Ishikawa (cell line): Measurements from ENCODE around the gene KCNMB1.

Experiments used
- CEBPB ChIP-seq: IDR thresholded peaks from 2 replicates; pipeline ENCODE4 v1.6.1; 2012
- CREB1 ChIP-seq: IDR thresholded peaks from 2 replicates; pipeline ENCODE4 v1.6.1; 2012; ENCODE audit warnings: low read depth
- EGR1 ChIP-seq: IDR thresholded peaks from 2 replicates; pipeline ENCODE4 v1.6.1; 2012
- EP300 ChIP-seq: IDR thresholded peaks from 2 replicates; pipeline ENCODE4 v1.6.1; 2012; ENCODE audit warnings: borderline replicate concordance
- FOXM1 ChIP-seq: IDR thresholded peaks from 2 replicates; pipeline ENCODE4 v1.6.1; 2012; ENCODE audit warnings: low read depth, borderline replicate concordance
- NFIC ChIP-seq: IDR thresholded peaks from 2 replicates; pipeline ENCODE4 v1.6.1; 2012
- RAD21 ChIP-seq: IDR thresholded peaks from 2 replicates; pipeline ENCODE4 v1.6.1; 2012; ENCODE audit warnings: low read depth
- TAF1 ChIP-seq: IDR thresholded peaks from 2 replicates; pipeline ENCODE4 v1.6.1; 2012; ENCODE audit warnings: low read depth, mild to moderate bottlenecking
- TCF12 ChIP-seq: IDR thresholded peaks from 2 replicates; pipeline ENCODE4 v1.6.1; 2012; ENCODE audit warnings: low read depth
- TEAD4 ChIP-seq: IDR thresholded peaks from 2 replicates; pipeline ENCODE4 v1.6.1; 2012
- USF1 ChIP-seq: IDR thresholded peaks from 2 replicates; pipeline ENCODE4 v1.6.1; 2012
- YY1 ChIP-seq: IDR thresholded peaks from 2 replicates; pipeline ENCODE4 v1.6.1; 2012; ENCODE audit warnings: low read depth
- ZBTB7A ChIP-seq: IDR thresholded peaks from 2 replicates; pipeline ENCODE4 v1.6.1; 2012; ENCODE audit warnings: low read depth
- TF ChIP-seq, protein P1 (sequence below): IDR thresholded peaks from 2 replicates; pipeline ENCODE4 v1.6.1; 2012
- TF ChIP-seq, protein P2 (sequence below): IDR thresholded peaks from 2 replicates; pipeline ENCODE4 v1.6.1; 2012; ENCODE audit warnings: low read depth, mild to moderate bottlenecking

Gene KCNMB1

GRCh38 chr5:170387775-170388639, 1.2 kb downstream of the KCNMB1 start:
- TF ChIP-seq, protein P1, sequence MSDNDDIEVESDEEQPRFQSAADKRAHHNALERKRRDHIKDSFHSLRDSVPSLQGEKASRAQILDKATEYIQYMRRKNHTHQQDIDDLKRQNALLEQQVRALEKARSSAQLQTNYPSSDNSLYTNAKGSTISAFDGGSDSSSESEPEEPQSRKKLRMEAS: no peak

- TF ChIP-seq EGR1 (no peak), USF1 (no peak), CEBPB (no peak), TEAD4 (no peak), NFIC (no peak), FOXM1 (no peak), TAF1 (no peak), ZBTB7A (no peak), EP300 (no peak)
These were observed 2.3 kb downstream of the KCNMB1 start for GRCh38 chr5:170386743-170387395.

DNA sequence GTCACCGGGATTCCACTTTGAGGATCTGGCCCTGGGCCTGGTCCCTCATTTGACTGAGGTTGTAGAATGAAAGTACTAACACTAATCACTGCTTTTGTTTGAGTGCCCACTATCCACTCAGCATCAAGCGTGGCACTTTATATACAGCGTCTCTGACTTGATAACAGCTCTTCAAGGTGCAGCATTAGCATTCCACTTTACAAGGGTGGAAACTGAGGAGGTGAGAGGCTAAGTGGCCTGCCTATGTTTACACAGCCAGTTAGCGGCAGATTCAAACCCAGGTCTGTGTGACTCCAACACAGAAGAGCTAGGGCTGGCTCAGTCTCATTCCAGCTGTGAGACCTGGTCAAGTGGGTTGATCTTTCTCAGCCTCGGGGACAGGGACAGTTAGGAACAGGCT, 5.9 kb downstream of the KCNMB1 start:
- TF ChIP-seq TCF12: no peak

GRCh38 chr5:170382790-170383189, 6.4 kb downstream of the KCNMB1 start:
- no peak for TF ChIP-seq TCF12
- TF ChIP-seq, protein P1: no peak
- no peak for TF ChIP-seq FOXM1
- no peak for TF ChIP-seq TAF1
- TF ChIP-seq YY1: no peak
- no peak for TF ChIP-seq USF1
- TF ChIP-seq CEBPB: no peak
- TF ChIP-seq EP300: no peak
- no peak for TF ChIP-seq CREB1
- TF ChIP-seq EGR1: no peak

GRCh38 chr5:170380361-170380951, 8.7 kb downstream of the KCNMB1 start:
- TF ChIP-seq, protein P1: no peak
- TF ChIP-seq EP300: no peak
- no peak for TF ChIP-seq CEBPB
- TF ChIP-seq, protein P2, sequence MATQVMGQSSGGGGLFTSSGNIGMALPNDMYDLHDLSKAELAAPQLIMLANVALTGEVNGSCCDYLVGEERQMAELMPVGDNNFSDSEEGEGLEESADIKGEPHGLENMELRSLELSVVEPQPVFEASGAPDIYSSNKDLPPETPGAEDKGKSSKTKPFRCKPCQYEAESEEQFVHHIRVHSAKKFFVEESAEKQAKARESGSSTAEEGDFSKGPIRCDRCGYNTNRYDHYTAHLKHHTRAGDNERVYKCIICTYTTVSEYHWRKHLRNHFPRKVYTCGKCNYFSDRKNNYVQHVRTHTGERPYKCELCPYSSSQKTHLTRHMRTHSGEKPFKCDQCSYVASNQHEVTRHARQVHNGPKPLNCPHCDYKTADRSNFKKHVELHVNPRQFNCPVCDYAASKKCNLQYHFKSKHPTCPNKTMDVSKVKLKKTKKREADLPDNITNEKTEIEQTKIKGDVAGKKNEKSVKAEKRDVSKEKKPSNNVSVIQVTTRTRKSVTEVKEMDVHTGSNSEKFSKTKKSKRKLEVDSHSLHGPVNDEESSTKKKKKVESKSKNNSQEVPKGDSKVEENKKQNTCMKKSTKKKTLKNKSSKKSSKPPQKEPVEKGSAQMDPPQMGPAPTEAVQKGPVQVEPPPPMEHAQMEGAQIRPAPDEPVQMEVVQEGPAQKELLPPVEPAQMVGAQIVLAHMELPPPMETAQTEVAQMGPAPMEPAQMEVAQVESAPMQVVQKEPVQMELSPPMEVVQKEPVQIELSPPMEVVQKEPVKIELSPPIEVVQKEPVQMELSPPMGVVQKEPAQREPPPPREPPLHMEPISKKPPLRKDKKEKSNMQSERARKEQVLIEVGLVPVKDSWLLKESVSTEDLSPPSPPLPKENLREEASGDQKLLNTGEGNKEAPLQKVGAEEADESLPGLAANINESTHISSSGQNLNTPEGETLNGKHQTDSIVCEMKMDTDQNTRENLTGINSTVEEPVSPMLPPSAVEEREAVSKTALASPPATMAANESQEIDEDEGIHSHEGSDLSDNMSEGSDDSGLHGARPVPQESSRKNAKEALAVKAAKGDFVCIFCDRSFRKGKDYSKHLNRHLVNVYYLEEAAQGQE: no peak
- TF ChIP-seq NFIC: no peak
- no peak for TF ChIP-seq ZBTB7A
- TF ChIP-seq USF1: no peak
- no peak for TF ChIP-seq RAD21
- no peak for TF ChIP-seq EGR1
- no peak for TF ChIP-seq YY1
- TF ChIP-seq TCF12: no peak
- no peak for TF ChIP-seq TAF1

DNA sequence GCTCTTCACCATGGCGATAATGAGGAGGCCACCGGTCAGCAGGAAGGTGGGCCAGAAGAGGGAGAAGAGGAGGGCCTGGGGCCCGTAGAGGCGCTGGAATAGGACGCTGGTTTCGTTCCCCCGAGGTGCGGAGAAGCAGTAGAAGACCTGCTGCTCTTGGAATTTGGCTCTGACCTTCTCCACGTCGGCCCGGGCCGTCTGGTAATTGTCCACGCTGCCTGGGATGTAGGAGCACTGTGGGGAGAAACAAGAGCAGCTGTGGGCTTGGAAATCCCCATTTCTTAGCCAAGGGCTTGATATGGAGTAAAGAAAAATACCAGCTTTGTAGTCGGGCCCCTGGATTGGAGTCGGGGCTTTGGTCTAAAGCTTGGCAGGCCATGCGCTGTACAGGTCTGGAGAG, 10.4 kb downstream of the KCNMB1 start:
- TF ChIP-seq CREB1 (no peak), CEBPB (no peak), ZBTB7A (no peak), TEAD4 (no peak), EGR1 (no peak), RAD21 (no peak), EP300 (no peak), USF1 (no peak), YY1 (no peak), TCF12 (no peak), FOXM1 (no peak), TAF1 (no peak), NFIC (no peak)
- TF ChIP-seq, protein P1: no peak
- TF ChIP-seq, protein P2: no peak
